NCI-H146 (cell line): ENCODE measurements around the gene STAB2.

Experiments used
- DNase-seq: peaks from one replicate; lab custom pipeline; 2025; lab: John Stamatoyannopoulos, UW

Gene STAB2

GRCh38 chr12:103748002-103748401 is 160.9 kb downstream of the STAB2 start:
- no peak for DNase-seq

GRCh38 chr12:103748875-103749274 is 161.8 kb downstream of the STAB2 start:
- DNase-seq: no peak

- no peak for DNase-seq
These were observed 164.1 kb downstream of the STAB2 start for GRCh38 chr12:103751171-103751570.

- no peak for DNase-seq
These were observed 164.5 kb downstream of the STAB2 start for GRCh38 chr12:103751600-103751999.

- DNase-seq: no peak
These were observed 168.4 kb downstream of the STAB2 start for GRCh38 chr12:103755425-103755824.

- DNase-seq: no peak
These were observed 169.4 kb downstream of the STAB2 start for GRCh38 chr12:103756443-103756842.

GRCh38 chr12:103757248-103757647 is 170.2 kb downstream of the STAB2 start:
- no peak for DNase-seq

GRCh38 chr12:103758310-103759089 is 171.4 kb downstream of the STAB2 start:
- DNase-seq: no peak

- no peak for DNase-seq
These were observed 175.4 kb downstream of the STAB2 start for GRCh38 chr12:103762473-103762872.

- no peak for DNase-seq
These were observed 178.2 kb downstream of the STAB2 start for GRCh38 chr12:103765322-103765721.

GRCh38 chr12:103766028-103766427 is 179.0 kb downstream of the STAB2 start:
- DNase-seq: no peak

- DNase-seq: no peak
These were observed 181.5 kb downstream of the STAB2 start for GRCh38 chr12:103768467-103769123.

GRCh38 chr12:103769240-103769945 is 182.3 kb downstream of the STAB2 start:
- no peak for DNase-seq

GRCh38 chr12:103771466-103771865 is 184.4 kb downstream of the STAB2 start:
- peak; percentile 15 for DNase-seq

- DNase-seq: no peak
These were observed 185.5 kb downstream of the STAB2 start for GRCh38 chr12:103772367-103773108.

GRCh38 chr12:103773109-103773910 is 186.2 kb downstream of the STAB2 start:
- DNase-seq: no peak

- no peak for DNase-seq
These were observed 188.0 kb downstream of the STAB2 start for GRCh38 chr12:103774977-103775560.

- no peak for DNase-seq
These were observed 191.7 kb downstream of the STAB2 start for GRCh38 chr12:103778781-103779180.

- DNase-seq: no peak
These were observed 192.5 kb downstream of the STAB2 start for GRCh38 chr12:103779410-103780092.

GRCh38 chr12:103780093-103780440 is 193.0 kb downstream of the STAB2 start:
- DNase-seq: no peak

- DNase-seq: no peak
These were observed 193.9 kb downstream of the STAB2 start for GRCh38 chr12:103780992-103781391.
